Measurements from ENCODE around the gene UBE2F.

- TF ChIP-seq POLR2A (IDR thresholded peaks at IDR 0.05) (no peak), CTCF (IDR thresholded peaks at IDR 0.05 in 8 of 11, conservative IDR thresholded peaks at IDR 0.05 in 3 of 11) (no peak), POLR2AphosphoS5 (IDR thresholded peaks at IDR 0.05) (no peak)
Measured at GRCh38 chr2:238022594-238023157, 55.9 kb downstream of the UBE2F start.
